ENCODE measurements around the gene YPEL5.

Gene YPEL5

DNA sequence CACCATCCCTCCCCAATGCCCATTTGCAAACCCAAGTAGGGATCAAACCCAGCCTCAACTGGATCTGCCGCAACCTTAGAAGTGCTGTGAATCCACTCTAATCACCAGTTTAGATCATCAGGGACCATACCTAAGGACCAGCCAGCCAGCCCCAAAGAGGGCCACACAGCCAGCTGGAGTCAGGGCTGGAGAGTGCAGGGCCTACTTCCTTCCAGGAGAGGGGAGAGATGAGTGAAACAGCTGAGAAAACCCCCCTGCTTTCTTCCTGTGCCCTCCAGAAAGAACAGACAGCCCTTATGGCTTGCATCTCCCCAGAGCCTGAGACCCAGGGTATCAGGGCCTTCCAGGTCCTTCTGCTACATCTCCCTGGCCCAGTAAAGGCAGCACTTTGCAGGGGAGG lies 25.8 kb downstream of the YPEL5 start:
- DNase-seq, result no peak

DNA sequence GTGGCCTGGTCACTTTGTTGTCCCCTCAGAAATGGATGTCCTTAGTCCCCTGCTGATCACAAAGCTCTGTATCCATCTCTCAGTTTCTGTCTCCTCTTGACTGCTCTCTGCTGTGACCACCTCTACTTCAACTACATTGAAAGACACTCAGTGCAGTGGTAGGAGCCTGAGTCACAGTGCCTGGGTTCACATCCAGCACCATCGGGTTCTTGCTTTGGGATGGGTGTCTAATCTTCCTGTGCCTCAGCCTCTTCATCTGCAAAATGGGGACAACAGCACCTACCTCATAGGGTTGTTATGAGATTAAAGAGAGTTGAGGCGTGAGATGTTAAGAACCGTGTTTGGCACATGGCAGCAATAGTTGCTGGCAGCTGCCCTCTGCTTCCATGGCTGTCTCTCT lies 30.6 kb downstream of the YPEL5 start:
- no peak for DNase-seq

DNA sequence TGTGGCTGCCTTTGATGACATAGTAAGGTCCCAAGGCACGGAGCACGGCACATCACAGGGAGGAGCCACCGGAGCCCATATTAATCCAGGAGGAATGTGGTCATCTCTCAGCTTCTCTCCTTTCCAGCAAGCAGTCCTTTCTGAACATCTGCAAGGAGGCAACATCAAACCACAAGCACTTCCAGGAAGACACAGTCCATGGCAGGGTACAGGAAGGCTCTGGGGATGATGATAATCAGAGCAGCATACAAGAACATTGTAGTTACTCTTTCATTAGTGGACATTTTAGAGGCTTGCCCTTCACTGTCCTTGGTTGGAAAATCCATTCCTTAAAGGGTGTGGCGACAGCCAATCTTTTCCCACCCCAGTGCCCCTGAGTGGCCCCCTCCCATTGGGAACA lies 31.1 kb downstream of the YPEL5 start:
- no peak for DNase-seq

DNA sequence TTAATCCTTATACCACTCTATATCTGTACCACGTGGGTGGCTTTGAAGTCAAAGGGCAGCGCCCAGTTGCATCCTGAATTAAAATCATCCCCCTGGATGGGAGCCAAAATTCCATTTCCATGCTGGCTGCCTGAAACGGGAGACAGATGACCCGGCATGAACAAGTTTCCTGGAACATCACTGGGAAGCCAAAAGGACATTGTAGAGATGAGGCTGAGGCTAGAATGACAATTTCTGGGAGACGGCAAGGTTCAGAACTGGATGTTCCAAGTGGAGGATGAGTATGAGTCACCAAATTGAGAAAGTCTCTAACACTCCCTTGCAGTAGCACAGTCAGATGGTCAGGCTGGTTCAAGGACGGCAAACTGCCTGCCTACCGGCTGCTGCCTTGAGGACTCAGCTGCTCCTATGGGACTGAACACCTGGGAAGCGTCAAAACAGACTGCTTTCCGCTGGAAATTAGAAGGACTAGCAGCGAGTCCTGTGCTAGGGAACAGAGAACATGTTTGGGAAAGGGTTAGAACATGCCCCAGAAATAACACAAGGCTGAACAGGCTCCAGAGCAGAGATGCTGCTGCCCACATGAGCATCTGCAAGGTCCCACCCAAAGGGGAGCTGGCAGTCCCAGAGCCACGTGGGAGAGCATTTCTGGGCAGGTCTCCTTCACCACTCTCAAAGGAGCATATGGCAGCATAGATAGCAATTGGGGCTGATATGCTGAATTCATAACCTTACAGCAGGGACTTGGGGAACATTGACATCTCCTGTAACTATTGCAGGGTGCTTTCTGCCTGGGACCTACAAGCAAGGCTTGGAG lies 32.0 kb downstream of the YPEL5 start:
- DNase-seq, result no peak

DNA sequence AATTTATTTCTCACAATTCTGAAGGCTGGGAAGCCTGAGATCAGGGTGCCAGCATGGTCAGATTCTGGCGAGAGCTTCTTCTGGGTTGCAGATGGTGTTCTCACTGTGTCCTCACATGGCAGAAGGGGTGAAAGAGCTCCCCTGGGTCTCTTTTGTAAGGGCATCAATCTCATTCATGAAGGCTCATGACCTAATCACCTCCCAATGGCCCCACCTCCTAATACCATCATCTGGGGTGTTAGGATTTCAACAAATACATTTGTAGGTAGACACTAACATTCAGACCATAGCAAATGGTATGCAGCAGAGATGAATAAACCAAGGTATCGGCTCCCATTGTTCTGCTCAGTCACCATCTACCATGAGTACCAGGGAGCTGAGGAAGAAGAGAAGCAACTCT lies 32.7 kb downstream of the YPEL5 start:
- DNase-seq, result no peak

DNA sequence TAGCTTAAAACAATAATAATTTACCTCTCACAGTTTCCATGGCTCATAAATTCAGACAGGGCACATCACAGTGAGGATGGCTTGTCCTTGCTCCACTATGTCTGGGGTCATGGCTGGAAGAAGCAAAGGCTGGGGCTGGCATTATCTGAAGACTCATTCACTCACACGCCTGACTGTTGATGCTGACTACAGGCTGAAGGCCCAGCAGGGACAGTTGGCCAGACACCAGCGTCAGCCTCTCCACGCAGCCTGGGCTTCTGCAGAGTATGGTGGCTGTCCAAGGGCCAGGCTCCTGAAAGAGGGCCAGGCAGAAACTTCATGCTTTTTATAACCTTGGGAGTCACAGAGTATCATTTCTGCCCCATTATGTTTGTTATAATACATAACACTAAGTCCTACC lies 33.4 kb downstream of the YPEL5 start:
- DNase-seq, result no peak

DNA sequence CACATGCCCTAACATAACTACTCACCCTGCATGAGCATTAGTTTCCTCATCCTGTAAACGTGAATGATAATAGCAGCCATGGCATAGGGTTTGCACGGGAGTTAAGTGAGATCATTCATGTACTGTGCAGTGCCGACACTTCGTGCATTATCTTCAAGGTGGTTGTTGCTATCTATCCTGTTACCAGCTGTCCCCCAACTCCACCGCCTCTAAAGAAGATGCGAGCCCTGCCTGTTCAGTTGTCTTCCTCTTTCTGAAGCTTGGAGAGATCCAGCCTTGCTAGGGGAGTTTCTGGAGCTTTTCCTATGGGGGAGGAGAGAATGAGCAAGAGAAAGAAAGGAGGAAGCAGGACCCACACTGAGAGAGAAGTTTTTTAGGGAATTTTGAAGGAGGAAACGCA lies 34.4 kb downstream of the YPEL5 start:
- no peak for DNase-seq

DNA sequence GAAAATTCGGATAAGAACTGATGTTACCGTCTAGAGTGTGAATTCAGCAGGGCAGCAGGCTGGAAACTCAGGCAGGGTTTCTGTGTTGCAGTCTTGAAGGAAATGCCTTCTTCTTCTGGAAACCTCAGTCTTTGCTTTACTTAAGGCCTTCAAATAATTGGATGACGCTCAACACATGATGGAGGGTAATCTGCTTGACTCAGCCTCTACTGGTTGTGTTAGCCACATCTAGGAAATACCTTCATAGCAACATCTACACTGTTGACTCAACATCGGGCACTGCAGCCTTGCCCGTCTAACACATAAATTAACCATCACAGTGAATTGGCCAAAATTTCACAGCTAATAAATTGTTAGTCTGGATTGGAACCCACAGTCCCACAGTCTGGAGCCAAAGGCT lies 37.2 kb downstream of the YPEL5 start:
- no peak for DNase-seq

DNA sequence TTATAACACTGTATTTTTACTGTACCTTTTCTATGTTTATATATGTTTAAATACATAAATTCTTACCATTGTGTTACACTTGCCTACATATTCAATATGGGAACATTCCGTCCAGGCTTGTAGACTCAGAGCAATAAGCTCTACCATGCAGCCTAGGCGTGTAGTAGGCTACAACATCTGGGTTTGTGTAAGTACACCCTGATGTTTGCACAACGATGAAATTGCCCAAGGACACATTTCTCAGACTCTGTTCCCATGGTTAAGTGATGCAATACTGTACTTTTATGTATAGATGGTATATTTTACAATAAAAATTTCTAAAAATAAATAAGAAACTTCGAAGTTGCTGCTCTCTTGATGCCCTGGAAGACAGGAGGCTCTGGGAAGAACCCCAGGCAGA lies 38.4 kb downstream of the YPEL5 start:
- DNase-seq, result no peak

DNA sequence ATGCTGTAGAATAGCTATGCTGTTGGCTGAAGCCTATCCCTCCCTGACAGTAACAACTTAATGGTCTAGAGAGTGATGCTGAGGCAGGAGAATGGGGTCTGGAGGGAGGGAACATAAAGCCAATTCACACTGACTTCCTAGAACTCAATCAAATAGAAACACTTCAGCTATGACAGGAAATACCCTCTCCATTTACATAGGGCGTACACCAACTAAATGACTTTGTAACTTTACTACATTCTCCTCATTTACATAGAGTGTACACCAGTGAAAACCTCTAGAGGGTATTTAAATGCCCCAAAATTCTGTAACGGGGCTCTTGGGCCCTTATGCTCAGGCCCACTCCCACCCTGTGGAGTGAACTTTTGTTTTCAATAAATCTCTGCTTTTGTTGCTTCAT lies 41.5 kb downstream of the YPEL5 start:
- DNase-seq, result no peak

DNA sequence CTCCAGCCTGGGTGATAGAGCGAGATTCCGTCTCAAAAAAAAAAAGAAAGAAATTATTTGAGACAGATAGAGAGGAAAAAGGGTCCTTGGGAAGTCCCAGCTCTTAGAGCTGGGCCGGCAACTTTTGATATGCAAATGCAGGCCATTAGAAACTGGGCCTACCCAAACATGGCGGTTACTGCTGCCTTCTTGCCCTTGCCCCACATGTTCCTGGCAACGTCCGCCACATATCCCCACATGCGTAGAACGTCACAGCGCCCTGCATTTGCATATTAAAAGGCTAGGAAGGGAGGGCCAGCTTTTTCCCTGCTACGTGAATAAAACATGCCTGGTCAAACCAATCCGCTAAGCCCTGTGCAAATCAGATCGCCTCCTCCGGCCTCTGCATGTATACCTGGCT lies 43.8 kb downstream of the YPEL5 start:
- no peak for DNase-seq

DNA sequence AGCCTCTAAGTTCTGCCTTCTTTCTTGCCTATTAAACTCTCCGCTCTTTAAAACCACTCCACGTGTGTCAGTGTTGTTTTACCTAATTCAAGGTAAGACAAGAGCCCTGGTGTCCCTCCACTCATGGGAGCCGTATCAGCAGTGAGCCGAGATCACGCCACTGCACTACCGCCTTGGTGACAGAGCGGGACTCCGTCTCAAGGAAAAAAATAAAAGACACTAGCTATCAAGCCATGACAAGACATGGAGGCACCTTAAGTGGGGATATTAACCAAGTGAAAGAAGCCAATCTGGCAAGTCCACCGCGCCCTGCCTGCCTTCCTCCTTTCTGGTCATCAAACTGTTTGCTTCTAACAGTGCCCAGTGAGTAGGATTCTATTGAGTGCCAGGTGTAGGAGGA lies 44.3 kb downstream of the YPEL5 start:
- DNase-seq, result no peak

DNA sequence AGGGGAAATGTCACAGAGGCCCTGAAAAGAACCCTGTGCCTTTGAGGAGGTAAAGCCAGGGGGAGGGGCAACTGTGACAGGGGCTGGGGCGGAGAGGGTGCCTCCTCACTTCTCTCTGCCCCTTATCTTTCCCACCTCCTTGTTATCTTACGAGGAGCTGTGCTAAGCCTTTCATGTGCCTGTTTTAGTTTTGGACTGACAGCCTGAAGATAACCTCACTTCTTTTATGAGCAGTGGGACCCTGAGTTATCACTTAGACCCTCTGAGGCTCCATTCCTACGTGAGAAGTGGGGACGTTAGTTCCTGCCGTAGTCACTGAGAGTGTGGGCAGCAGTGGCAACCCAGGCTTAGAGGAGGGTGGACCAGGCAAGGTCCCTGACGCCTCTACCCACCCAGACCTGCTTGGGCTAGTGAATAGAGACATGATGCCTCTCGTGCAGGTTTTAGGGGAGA lies 45.0 kb downstream of the YPEL5 start:
- DNase-seq, result no peak

DNA sequence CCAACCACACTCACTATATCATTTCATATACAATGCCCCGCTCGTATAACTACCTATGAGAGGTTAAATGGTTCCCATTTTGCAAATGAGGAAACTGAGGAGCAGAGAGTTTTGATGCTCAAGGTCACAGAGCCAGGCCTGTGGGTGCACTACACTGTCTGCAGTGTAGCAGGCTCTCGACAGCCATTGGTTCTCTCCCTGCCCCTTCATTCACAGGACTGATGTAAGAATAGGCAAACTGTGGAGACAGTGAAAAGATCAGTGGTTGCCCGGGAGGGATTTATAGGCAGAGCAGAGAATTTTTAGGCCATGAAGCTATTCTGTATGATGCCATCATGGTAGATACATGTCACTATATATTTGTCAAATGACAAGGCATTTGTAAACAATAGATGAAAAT lies 45.5 kb downstream of the YPEL5 start:
- DNase-seq, result no peak

DNA sequence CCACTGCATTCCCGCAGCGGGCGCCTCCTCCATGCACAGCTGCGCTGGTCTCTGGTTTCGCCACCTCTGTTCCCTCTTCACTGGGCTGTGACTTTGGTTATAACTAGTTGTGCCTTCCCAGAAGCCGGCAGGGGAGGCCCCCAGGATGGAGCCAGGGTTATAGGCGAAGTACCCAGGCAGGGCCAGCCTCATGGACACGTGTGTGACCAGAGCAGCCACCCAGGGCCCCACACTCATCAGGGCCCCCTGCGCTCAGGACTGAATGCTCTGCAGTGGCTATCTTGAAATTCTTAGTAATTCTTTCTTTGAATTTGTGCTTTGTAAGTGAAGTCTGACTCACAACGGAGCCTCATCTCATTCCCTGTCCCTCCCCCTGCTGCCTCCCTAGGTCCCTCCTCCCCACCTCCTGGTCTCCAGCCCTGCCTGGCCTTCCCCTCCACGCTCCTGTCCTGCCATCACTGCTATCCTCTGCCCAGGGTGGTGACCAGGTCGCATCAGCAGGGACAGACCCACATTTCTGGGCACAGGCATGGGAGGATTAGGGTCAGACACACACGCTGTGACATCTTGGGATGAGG lies 46.4 kb downstream of the YPEL5 start:
- DNase-seq, result no peak

DNA sequence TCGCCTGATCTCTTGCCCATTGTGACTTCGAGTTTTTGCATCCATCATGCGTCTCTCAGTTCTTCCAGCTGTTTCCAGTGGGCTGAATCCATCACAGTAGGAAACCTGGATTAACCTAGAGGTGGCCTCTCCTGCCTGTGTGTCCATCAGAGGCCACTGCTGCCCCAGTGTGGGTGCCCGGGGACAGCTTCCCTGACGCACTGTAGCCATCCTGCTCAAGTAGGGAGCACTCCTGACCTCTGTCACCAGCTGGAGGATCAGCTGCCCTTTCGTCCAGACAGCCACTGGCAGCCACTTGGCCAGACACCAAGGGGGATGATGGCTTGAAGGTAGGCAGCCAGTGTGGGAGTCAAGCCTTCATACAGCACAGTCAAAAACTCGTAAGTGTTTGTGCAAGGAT lies 47.6 kb downstream of the YPEL5 start:
- DNase-seq, result no peak

DNA sequence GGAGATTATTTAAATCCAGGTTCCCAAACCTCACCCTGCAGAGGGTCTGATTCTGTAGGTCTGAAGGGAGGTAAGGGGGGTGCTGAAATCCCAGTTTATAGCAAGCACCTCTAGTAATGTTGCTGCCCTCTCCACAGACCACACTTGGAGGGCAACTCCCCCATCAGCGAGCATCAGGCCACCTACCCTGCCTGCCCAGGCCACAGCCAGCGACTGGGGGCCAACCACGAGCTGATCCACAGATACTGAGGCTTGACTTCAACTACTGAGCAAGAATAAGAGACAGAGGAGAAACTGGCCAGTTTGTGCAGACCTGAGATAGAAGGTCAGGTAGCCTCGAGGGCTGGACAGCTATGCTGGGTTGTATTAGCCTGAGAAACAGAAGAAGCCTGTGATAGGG lies 48.2 kb downstream of the YPEL5 start:
- DNase-seq, result no peak

DNA sequence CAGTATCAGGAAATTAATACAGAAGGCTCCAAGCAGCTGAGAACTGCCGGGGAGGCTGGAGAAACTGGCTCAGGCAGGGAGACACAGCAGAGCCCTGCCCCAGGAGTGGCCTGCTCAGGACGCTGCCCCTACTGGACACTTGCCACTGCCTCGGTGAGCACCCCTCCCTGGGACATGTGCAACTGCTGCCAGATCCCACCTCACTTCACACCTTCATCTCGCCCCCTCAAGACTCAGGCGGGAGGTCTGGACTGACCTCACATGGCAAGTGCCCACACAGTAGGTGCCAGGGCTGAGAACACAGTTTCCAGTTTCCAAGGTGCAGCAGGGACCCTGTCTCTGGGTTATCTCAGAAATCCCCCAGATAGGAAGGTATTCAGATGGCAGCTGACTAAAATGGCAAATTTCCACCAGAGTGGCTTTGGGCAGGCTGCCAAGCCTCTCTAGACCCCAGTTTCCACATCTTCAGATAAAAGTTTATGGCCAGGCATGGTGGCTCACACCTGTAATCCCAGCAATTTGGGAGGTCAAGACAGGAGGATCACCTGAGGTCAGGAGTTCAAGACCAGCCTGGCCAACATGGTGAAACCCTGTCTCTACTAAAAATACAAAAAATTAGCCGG lies 50.9 kb downstream of the YPEL5 start:
- DNase-seq, result no peak

DNA sequence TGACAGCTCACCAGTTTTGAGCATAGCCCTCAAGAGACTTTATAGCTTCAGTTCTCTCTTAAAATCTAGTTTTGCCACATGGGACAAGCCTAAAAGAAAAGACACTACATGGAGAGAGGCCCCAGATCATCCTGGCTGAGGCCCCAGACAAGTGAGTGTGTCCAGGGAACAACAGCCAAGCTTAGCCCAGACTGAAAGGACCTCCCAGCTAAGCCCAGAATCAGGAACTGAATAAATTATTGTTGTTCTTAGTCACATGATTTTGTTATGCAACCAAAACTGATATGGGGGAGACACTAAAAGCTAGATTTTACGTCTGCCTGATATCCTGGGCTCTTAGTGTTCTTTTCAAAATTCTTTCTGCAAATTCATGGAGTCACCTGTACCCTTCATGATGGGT lies 55.2 kb downstream of the YPEL5 start:
- DNase-seq, result no peak

DNA sequence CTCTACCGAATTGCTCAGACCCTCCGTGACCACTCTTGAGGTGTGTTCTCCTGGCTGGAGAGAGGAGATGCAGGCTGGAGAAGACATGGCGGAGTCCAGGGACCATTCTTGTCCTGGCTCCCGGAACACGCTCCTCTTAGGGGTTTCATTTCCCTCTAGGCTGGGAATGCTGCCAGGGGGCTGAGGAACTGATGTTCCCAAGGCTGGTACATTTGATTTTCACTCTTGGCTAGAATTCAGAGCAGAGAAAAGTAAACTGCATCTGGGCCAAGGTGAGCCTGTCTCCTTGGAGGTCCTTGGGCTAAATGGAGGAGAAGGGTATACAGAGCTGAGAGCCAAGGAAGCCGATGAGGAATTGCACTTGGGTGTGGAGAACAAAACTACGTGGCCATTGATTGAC lies 56.3 kb downstream of the YPEL5 start:
- DNase-seq, result no peak

DNA sequence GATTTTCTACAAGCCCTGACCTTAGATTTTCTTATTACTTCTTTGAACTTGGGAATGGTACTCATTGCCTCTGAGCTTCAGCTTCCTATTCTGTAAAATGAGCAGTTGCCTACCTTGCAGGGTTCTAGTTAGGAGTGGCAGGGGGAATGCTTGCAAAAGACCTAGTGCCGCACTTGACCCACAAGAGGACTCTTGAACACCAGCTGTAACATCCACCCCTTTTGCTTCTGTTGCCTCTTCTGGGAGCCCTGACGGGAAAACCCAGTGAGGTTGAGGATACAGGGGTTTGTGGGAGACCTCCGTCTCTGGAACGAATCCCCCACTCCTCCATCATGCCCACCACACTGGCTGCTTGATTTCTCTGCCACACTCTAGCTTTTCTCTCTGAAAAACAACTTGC lies 57.5 kb downstream of the YPEL5 start:
- DNase-seq, result no peak

DNA sequence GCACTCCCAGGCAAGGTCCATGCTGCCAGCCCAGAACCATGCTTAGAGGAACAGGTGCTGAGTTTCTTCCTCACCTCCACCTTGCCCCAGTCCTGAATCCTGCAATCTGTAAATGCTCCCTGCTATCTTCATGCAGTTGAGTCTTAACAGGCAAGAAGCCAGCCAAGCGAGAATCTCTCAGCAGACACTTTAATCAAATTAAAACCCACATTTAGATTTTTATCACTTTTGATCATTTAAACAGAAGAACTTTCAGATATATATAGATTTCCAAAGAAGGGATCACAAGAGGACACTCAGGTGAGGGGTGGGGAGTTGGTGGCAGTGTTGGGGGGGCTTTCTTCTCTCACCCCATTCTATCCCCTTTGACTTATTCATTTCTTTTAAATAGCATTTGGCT lies 58.6 kb downstream of the YPEL5 start:
- no peak for DNase-seq

DNA sequence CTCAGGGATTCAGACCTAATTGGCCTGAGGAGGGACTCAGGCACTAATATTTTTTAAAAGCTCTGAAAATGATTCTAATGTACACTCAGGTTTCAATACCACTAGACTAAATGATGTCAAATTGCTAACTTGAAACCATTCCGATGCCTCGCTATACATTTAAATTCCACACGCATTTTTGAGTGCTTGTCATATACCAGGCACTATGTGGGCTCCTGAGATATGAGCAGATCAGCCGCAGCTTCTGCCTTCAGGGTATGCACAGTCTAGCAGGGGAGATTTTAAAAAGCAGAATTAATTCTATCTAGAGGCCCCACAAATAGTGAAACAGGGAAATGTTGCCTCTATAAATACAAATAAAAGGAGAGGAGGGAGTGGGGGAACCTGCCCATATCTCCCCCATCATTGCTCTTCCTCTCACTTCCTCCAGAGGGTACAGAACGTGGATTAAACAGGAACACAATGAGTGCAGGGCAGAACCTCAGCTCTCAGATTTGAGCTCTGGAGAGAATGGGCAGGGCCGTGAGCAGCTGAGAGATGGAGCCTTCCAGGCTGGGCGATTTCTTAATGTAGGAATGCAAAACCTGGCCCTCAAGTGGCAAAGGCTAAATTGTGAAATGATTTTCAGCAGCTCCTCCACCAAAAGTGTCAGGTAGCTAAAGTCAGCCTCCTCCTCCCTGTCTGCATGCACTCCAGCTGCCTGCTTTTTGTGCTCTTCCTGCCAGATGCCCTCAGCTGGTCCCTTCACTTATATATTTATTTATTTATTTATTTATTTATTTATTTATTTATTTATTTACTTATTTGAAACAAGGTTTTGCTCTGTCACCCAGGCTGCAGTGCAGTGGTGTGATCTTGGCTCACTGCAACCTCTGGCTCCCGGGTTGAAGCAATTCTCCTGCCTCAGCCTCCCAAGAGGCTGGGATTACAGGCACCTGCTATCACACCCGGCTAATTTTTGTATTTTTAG lies 59.9 kb downstream of the YPEL5 start:
- DNase-seq, result no peak

All from NCI-H1436 treated with DMSO at 0.1 percent for 48 hours (cell line).